ENCODE measurements around the gene TNNC2.
"Not testable (repeated sequence)": the region's sequence is repeated elsewhere in the genome, so short reads cannot be mapped to it uniquely, and the experiment has no call there.

TNNC2 gene

GRCh38 chr20:45848421-45848820 lies 21.3 kb upstream of the TNNC2 start:
- DNase-seq, result no peak

GRCh38 chr20:45845452-45845851 lies 18.3 kb upstream of the TNNC2 start:
- DNase-seq, result no peak

- no peak for DNase-seq
Observed at GRCh38 chr20:45843506-45843905, 16.4 kb upstream of the TNNC2 start.

- DNase-seq, result no peak
Observed at GRCh38 chr20:45842169-45842812, 15.2 kb upstream of the TNNC2 start.

- DNase-seq, result no peak
Observed at GRCh38 chr20:45841407-45842129, 14.5 kb upstream of the TNNC2 start.

- DNase-seq, result no peak
Observed at GRCh38 chr20:45840700-45841198, 13.6 kb upstream of the TNNC2 start.

GRCh38 chr20:45836841-45837240 lies 9.7 kb upstream of the TNNC2 start:
- DNase-seq, result no peak

- no peak for DNase-seq
Observed at GRCh38 chr20:45835825-45836224, 8.7 kb upstream of the TNNC2 start.

- DNase-seq, result no peak
Observed at GRCh38 chr20:45835329-45835765, 8.2 kb upstream of the TNNC2 start.

GRCh38 chr20:45834797-45835161 lies 7.7 kb upstream of the TNNC2 start:
- DNase-seq, result no peak

GRCh38 chr20:45833883-45834796 lies 7.0 kb upstream of the TNNC2 start:
- peak; percentile 15 for DNase-seq

- peak; percentile 18 for DNase-seq
Observed at GRCh38 chr20:45833030-45833882, 6.1 kb upstream of the TNNC2 start, which contains the start of gene SNX21. Gene SNX21, plus strand, starts transcription at chr20:45833799. Its CDS starts 121 bp downstream, at chr20:45833920.

- no peak for DNase-seq
Observed at GRCh38 chr20:45832619-45833018, 5.5 kb upstream of the TNNC2 start.

- not testable (repeated sequence) for DNase-seq
Observed at GRCh38 chr20:45829673-45830106, 2.6 kb upstream of the TNNC2 start.

- no peak for DNase-seq
Observed at GRCh38 chr20:45828589-45828988, 1.5 kb upstream of the TNNC2 start.

GRCh38 chr20:45827712-45828111 lies 600 bp upstream of the TNNC2 start:
- no peak for DNase-seq

GRCh38 chr20:45826381-45827019 lies 612 bp downstream of the TNNC2 start:
- DNase-seq, result no peak

GRCh38 chr20:45823949-45824835 lies 2.9 kb downstream of the TNNC2 start:
- DNase-seq, result no peak

GRCh38 chr20:45822857-45823256 lies 4.3 kb downstream of the TNNC2 start:
- DNase-seq, result no peak

GRCh38 chr20:45821947-45822346 lies 5.2 kb downstream of the TNNC2 start:
- DNase-seq, result no peak

- no peak for DNase-seq
Observed at GRCh38 chr20:45819466-45819865, 7.6 kb downstream of the TNNC2 start.
